Measurements from ENCODE around the gene PCID2.

GRCh38 chr13:113224486-113224885, 16.0 kb upstream of the PCID2 start:
- TF ChIP-seq, protein P1, sequence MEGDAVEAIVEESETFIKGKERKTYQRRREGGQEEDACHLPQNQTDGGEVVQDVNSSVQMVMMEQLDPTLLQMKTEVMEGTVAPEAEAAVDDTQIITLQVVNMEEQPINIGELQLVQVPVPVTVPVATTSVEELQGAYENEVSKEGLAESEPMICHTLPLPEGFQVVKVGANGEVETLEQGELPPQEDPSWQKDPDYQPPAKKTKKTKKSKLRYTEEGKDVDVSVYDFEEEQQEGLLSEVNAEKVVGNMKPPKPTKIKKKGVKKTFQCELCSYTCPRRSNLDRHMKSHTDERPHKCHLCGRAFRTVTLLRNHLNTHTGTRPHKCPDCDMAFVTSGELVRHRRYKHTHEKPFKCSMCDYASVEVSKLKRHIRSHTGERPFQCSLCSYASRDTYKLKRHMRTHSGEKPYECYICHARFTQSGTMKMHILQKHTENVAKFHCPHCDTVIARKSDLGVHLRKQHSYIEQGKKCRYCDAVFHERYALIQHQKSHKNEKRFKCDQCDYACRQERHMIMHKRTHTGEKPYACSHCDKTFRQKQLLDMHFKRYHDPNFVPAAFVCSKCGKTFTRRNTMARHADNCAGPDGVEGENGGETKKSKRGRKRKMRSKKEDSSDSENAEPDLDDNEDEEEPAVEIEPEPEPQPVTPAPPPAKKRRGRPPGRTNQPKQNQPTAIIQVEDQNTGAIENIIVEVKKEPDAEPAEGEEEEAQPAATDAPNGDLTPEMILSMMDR (IDR thresholded peaks at IDR 0.05; ENCODE audit: low read depth, low read length, poor library complexity, severe bottlenecking), result no peak
- TF ChIP-seq EZH2phosphoT487 (IDR thresholded peaks at IDR 0.05; ENCODE audit: borderline replicate concordance, low read length), result no peak

Data from DOHH2 (cell line).